GM12878 (cell line): ENCODE measurements around the gene PCDHAC2. TPM values are rescaled to one million over a fixed set of nuclear protein-coding genes. Genes with fewer than 3 reads are reported as not detected.

ENCODE experiments used
- ATAC-seq: fragments of 200-7000 bp; cut with Tn5 transposase; 3 replicates; pipeline ENCODE4 v1.9.1; 2020; ENCODE audit warnings: mild to moderate bottlenecking, moderate library complexity
- BruUV-seq: library from RNA; stranded (reverse); fragments of 400-500 nt; replicated peaks from 2 replicates; lab custom pipeline; 2021; lab: Mats Ljungman, UMichigan
- CTCF ChIA-PET: fragments of 300-600 bp; sonication (Branson Sonifier 250); formaldehyde crosslinking; extraction: SDS; loops from one replicate; lab custom pipeline; 2021; ENCODE audit warnings: inconsistent platforms; lab: Yijun Ruan, JAX
- POLR2A ChIA-PET: fragments of 350-600 bp; formaldehyde crosslinking; extraction: SDS; loops from one replicate; lab custom pipeline; 2021; ENCODE audit warnings: inconsistent platforms; lab: Charles Lee
- RAD21 ChIA-PET: fragments of 300-600 bp; sonication (Branson Sonifier 250); formaldehyde crosslinking; loops from one replicate; lab custom pipeline; 2023; ENCODE audit warnings: antibody characterized with exemption; ENCODE audit not compliant: unreplicated experiment; lab: Charles Lee
- SMC1A ChIA-PET: fragments of 300-600 bp; sonication (Branson Sonifier 250); formaldehyde crosslinking; loops from one replicate; lab custom pipeline; 2023; ENCODE audit not compliant: unreplicated experiment, uncharacterized antibody; lab: Charles Lee
- DNase-seq: peaks from one replicate; pipeline ENCODE4 v3.0.0-alpha.2; 2011; ENCODE audit warnings: low read depth, low spot score
- FAIRE-seq: peaks from 3 replicates; lab custom pipeline; 2011; peaks lifted over from hg19 to GRCh38; lab: Jason Lieb, UNC
- H2AFZ ChIP-seq: 2 replicates; pipeline ENCODE4 v1.6.0; 2011; ENCODE audit warnings: low read depth, low read length, control low read depth; ENCODE audit not compliant: control insufficient read depth
- H3K27ac ChIP-seq: 2 replicates; pipeline ENCODE4 v1.5.1; 2011; ENCODE audit warnings: control low read depth; ENCODE audit not compliant: control insufficient read depth, insufficient read depth
- H3K27me3 ChIP-seq, 2 experiments: replicated peaks in 1 of 2; 2 replicates each; pipeline versions ENCODE4 v1.6.0 to v1.6.1; 2011; ENCODE audit warnings: low read length in 1 of 2; ENCODE audit not compliant: control insufficient read depth in 2 of 2, insufficient read depth in 2 of 2
- H3K36me3 ChIP-seq, 2 experiments: 2 replicates each; pipeline ENCODE4 v1.5.1; 2011; ENCODE audit warnings: low read length in 1 of 2; ENCODE audit not compliant: control insufficient read depth in 2 of 2, insufficient read depth in 2 of 2
- H3K4me1 ChIP-seq: 2 replicates; pipeline ENCODE4 v1.6.1; 2011; ENCODE audit warnings: mild to moderate bottlenecking, low read length, moderate library complexity, mixed read lengths; ENCODE audit not compliant: control insufficient read depth, insufficient read depth
- H3K4me2 ChIP-seq: 2 replicates; pipeline ENCODE4 v1.6.0; 2011; ENCODE audit warnings: control low read depth; ENCODE audit not compliant: control insufficient read depth, insufficient read depth
- H3K4me3 ChIP-seq: fragments of 200-600 bp; sonication (generic); 2 replicates; pipeline ENCODE4 v1.5.1; 2016
- H3K79me2 ChIP-seq: 2 replicates; pipeline ENCODE4 v1.6.0; 2011; ENCODE audit warnings: low read length; ENCODE audit not compliant: control insufficient read depth, insufficient read depth
- H3K9ac ChIP-seq: 2 replicates; pipeline ENCODE4 v1.8.0; 2011; ENCODE audit warnings: low read length, control low read depth, mixed read lengths; ENCODE audit not compliant: control insufficient read depth, insufficient read depth
- H3K9me3 ChIP-seq: replicated peaks from 3 replicates; pipeline ENCODE4 v1.5.1; 2011; ENCODE audit warnings: mild to moderate bottlenecking, low read length; ENCODE audit not compliant: control insufficient read depth, insufficient read depth
- H4K20me1 ChIP-seq: 2 replicates; pipeline ENCODE4 v1.6.0; 2011; ENCODE audit not compliant: control insufficient read depth, insufficient read depth
- ESRRA ChIP-seq: IDR thresholded peaks from 2 replicates; pipeline ENCODE4 v1.6.1; 2012; ENCODE audit warnings: mild to moderate bottlenecking, low read length, improper control_type of control experiment
- GATAD2B ChIP-seq: fragments of 450-650 bp; conservative IDR thresholded peaks from 2 replicates; pipeline ENCODE4 v1.6.1; 2017; ENCODE audit warnings: low read depth, mild to moderate bottlenecking, moderate library complexity
- IRF3 ChIP-seq: fragments of 450-650 bp; IDR thresholded peaks from 2 replicates; pipeline ENCODE4 v1.6.1; 2014; ENCODE audit warnings: mild to moderate bottlenecking
- LARP7 ChIP-seq: fragments of 450-650 bp; IDR thresholded peaks from 2 replicates; pipeline ENCODE4 v1.6.1; 2017; ENCODE audit warnings: mild to moderate bottlenecking
- MEF2A ChIP-seq: IDR thresholded peaks from 2 replicates; pipeline ENCODE4 v1.6.1; 2011; ENCODE audit warnings: low read depth, mild to moderate bottlenecking, low read length, moderate library complexity; ENCODE audit not compliant: insufficient read depth
- PRDM15 ChIP-seq: fragments of 450-650 bp; formaldehyde crosslinking; IDR thresholded peaks from 2 replicates; pipeline ENCODE4 v1.4.0; 2020; ENCODE audit warnings: mild to moderate bottlenecking, moderate library complexity
- SIX5 ChIP-seq: IDR thresholded peaks from 2 replicates; pipeline ENCODE4 v1.6.1; 2011; ENCODE audit warnings: mild to moderate bottlenecking, low read depth, low read length, moderate library complexity; ENCODE audit not compliant: severe bottlenecking
- SMAD1 ChIP-seq: fragments of 450-650 bp; IDR thresholded peaks from 2 replicates; pipeline ENCODE4 v1.6.1; 2018; ENCODE audit warnings: mild to moderate bottlenecking, low read depth; ENCODE audit not compliant: partially characterized antibody
- TAF1 ChIP-seq: IDR thresholded peaks from 2 replicates; pipeline ENCODE4 v1.6.1; 2011; ENCODE audit warnings: mild to moderate bottlenecking, low read depth, low read length, borderline replicate concordance
- ZNF384 ChIP-seq: IDR thresholded peaks from 2 replicates; pipeline ENCODE4 v1.6.1; 2012; ENCODE audit warnings: low read depth, mild to moderate bottlenecking, low read length, improper control_type of control experiment, borderline replicate concordance
- WGBS: methylation state at CpG from one replicate; pipeline ENCODE4 v1.1.6; 2016; ENCODE audit warnings: low lambda C conversion rate; ENCODE audit not compliant: insufficient replicate concordance, insufficient coverage; ENCODE audit errors: missing lambda C conversion rate; 5-methylcytosine and 5-hydroxymethylcytosine counted together
- in situ Hi-C: fragments of 300-500 bp; cut with MboI; formaldehyde crosslinking; loops from 9 replicates; pipeline ENCODE4 v1.14.3; 2018; ENCODE audit warnings: mixed read lengths
- intact Hi-C: fragments of 100-400 bp; cut with micrococcal nuclease; formaldehyde crosslinking; loops from one replicate; pipeline ENCODE4 v1.14.2; 2022; ENCODE audit not compliant: unreplicated experiment
- polyA plus RNA-seq, 11 experiments: library from polyadenylated mRNA; depleted of rRNA in 4 of 11; unstranded in 6 of 11; stranded (reverse) in 5 of 11; fragments of >200 nt; fragmentation: Nextera tagmentation in 4 of 11; fragmentation: Illumina TruSeq in 1 of 11; extraction: Ambion mirVana in 4 of 11; extraction: Trizol in 1 of 11; gene quantifications; 1 replicate in 1 of 11; 2 replicates in 10 of 11; pipeline versions ENCODE4 v1.2.1 to v1.2.3, GENCODE V29; 2011 to 2016; ENCODE audit warnings: inconsistent platforms in 2 of 11, missing spikeins in 2 of 11, low read depth in 1 of 11
- total RNA-seq, 4 experiments: library from RNA; depleted of rRNA in 3 of 4; stranded (reverse); fragments of >200 nt in 3 of 4; fragmentation: Illumina TruSeq in 1 of 4; extraction: Trizol in 1 of 4; gene quantifications; 2 replicates each; pipeline versions ENCODE4 v1.2.1 to v1.2.3, GENCODE V29; 2013 to 2021

The PCDHAC2 gene
- total and polyA plus RNA-seq, 10 of the 15 experiments (the other 5 are each of a cell fraction or from before 2014, with no cell fraction given): 0.06 TPM; not detected in 9

GRCh38 chr5:140964356-140964755, 1.9 kb upstream of the PCDHAC2 start:
- 19% methylated on average over 3 of the region's 3 CpGs for WGBS
- no peak for DNase-seq
- in situ Hi-C loops: no loop called here
- ChIA-PET RAD21 (no interaction called here), SMC1A (no interaction called here), CTCF (no interaction called here), POLR2A (no interaction called here)
- TF ChIP-seq GATAD2B (no peak), SMAD1 (no peak), MEF2A (no peak)
- H3K79me2 ChIP-seq: no peaks in the 10 kb centered on the region
- H3K36me3 ChIP-seq: no peaks in the 10 kb centered on the region
- no peak overlapping the region for H3K4me3 ChIP-seq
- ATAC-seq: no peak
- H3K4me1 ChIP-seq: no peaks in the 10 kb centered on the region
- no peak overlapping the region for H3K9ac ChIP-seq
- H3K4me2 ChIP-seq: no peak overlapping the region
- no peak for FAIRE-seq
- BruUV-seq: no TSS peak
- H2AFZ ChIP-seq: no peak overlapping the region
- intact Hi-C loops: no loop called here
- H4K20me1 ChIP-seq: no peaks in the 10 kb centered on the region
- H3K9me3 ChIP-seq: peaks cover 2% of the 10 kb centered on the region; the same call in 1 of the 3 replicates
- H3K27ac ChIP-seq: no peak overlapping the region
- no peaks in the 10 kb centered on the region for H3K27me3 ChIP-seq

GRCh38 chr5:140965905-140966292, 377 bp upstream of the PCDHAC2 start:
- in situ Hi-C loops: no loop called here
- TF ChIP-seq TAF1 (no peak), ZNF384 (no peak), IRF3 (no peak), LARP7 (no peak), PRDM15 (CRISPR knock-in tag) (no peak), ESRRA (no peak), SIX5 (no peak)
- TF ChIP-seq, all 136 proteins: peak for 0
- no peak for FAIRE-seq

More at GRCh38 chr5:140965905-140966292, 377 bp upstream of the PCDHAC2 start:
- peaks cover 2% of the 10 kb centered on the region; the same call in 1 of the 3 replicates for H3K9me3 ChIP-seq
- no peaks in the 10 kb centered on the region for H4K20me1 ChIP-seq
- H3K27me3 ChIP-seq: no peaks in the 10 kb centered on the region
- RAD21 ChIA-PET: no interaction called here
- no peaks in the 10 kb centered on the region for H3K79me2 ChIP-seq
- intact Hi-C loops: no loop called here
- POLR2A ChIA-PET: no interaction called here
- H3K4me2 ChIP-seq: no peak overlapping the region
- no peak overlapping the region for H3K9ac ChIP-seq
- BruUV-seq: no TSS peak
- DNase-seq: no peak
- 21% methylated on average over 9 of the region's 9 CpGs for WGBS
- no peaks in the 10 kb centered on the region for H3K36me3 ChIP-seq
- H3K27ac ChIP-seq: no peak overlapping the region
- no peaks in the 10 kb centered on the region for H3K4me1 ChIP-seq
- no peak overlapping the region for H3K4me3 ChIP-seq
- CTCF ChIA-PET: no interaction called here
- SMC1A ChIA-PET: no interaction called here
- no peak for ATAC-seq
- no peak overlapping the region for H2AFZ ChIP-seq
